GM12872 (cell line): ENCODE results near the gene TBC1D10A.

Source experiments
- CTCF ChIP-seq: IDR thresholded peaks from 3 replicates; pipeline ENCODE4 v1.5.1; 2011; ENCODE audit warnings: low read depth, mild to moderate bottlenecking, low read length, moderate library complexity; ENCODE audit not compliant: insufficient read depth

TBC1D10A gene

GRCh38 chr22:30270832-30271231, 55.9 kb downstream of the TBC1D10A start:
- no peak for TF ChIP-seq CTCF

- TF ChIP-seq CTCF = no peak
Measured at GRCh38 chr22:30268331-30268730, 58.4 kb downstream of the TBC1D10A start.

- TF ChIP-seq CTCF = no peak
Measured at GRCh38 chr22:30267382-30268302, 59.1 kb downstream of the TBC1D10A start.

GRCh38 chr22:30266445-30267381, 60.0 kb downstream of the TBC1D10A start, which contains the start of gene OSM:
Gene OSM, minus strand, starts transcription at chr22:30266851. Its CDS starts 52 bp downstream, at chr22:30266799.
- no peak for TF ChIP-seq CTCF

- no peak for TF ChIP-seq CTCF
Measured at GRCh38 chr22:30265823-30266444, 60.8 kb downstream of the TBC1D10A start.

GRCh38 chr22:30265131-30265720, 61.5 kb downstream of the TBC1D10A start:
- TF ChIP-seq CTCF = no peak

GRCh38 chr22:30263883-30264282, 62.9 kb downstream of the TBC1D10A start:
- no peak for TF ChIP-seq CTCF
